ENCODE results near the gene NBR1. TPM values are rescaled to one million over a fixed set of nuclear protein-coding genes. Genes with fewer than 3 reads are reported as not detected.

Gene NBR1
- total and polyA plus RNA-seq, 9 donors: 58.2 to 124 (median 78.6) TPM

DNA sequence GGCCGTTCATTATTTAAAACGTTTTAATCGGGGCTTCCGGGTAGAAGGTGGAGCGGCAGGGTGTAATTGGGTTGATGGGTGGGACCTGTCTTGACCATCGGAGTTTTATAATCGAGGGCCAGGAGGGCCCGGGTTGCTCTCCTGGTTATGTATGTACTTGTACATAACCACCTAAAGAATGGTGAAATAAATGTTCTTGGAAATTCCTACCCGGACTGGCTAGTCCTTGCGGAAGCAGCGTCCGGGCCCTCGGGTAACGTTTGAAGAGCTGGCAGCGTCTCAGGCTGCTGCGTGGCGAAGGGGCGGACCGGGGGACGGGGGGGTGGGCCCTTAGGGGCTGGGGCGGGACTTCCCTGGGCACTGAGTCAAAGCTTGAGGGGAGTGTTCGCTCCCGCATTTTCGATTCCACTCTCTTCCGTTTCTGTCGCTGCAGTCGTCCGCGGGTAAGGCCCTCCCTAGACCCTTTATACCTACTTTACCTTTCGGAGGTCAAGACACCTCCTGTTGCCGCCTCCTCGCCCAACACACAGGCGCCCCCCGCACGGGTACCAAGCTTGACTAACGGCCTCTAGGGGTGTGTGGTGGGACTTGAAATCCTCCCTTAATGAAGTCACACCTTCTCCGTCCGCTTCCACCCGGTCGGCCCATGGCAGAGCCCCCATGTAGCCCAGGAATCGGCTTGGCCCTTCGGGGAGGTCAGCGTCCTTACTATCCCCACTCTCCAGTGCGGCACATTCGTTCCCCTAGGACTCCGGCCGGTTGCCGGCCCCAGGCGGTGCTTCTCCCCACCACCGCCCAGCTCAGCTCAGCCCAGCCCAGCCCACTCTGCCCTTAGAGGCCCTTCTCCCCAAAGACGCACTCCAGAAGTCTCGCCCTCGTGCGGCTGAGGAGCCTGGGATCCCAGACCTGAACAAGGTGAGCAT lies 40.7 kb downstream of the NBR1 start, which contains the start of gene TMEM106A:
TSS of gene TMEM106A (plus strand) at position 396 of the 923 bp plus-strand sequence. CDS start 1,167 bp downstream, outside the sequence.
- intact Hi-C loops (cut with DNase I): loop anchor here in 1 of 4 donors (10.0 kb wide), 2 partner anchors 77 to 187 kb away; partner anchors contain the start of genes RND2 and VAT1
- peak within 1 kb of the TSS; percentile 54 for H3K4me3 ChIP-seq
- H3K27me3 ChIP-seq: no peaks in the 10 kb centered on the region
- TF ChIP-seq POLR2A (IDR thresholded peaks at IDR 0.05): no peak
- TF ChIP-seq, protein P1, sequence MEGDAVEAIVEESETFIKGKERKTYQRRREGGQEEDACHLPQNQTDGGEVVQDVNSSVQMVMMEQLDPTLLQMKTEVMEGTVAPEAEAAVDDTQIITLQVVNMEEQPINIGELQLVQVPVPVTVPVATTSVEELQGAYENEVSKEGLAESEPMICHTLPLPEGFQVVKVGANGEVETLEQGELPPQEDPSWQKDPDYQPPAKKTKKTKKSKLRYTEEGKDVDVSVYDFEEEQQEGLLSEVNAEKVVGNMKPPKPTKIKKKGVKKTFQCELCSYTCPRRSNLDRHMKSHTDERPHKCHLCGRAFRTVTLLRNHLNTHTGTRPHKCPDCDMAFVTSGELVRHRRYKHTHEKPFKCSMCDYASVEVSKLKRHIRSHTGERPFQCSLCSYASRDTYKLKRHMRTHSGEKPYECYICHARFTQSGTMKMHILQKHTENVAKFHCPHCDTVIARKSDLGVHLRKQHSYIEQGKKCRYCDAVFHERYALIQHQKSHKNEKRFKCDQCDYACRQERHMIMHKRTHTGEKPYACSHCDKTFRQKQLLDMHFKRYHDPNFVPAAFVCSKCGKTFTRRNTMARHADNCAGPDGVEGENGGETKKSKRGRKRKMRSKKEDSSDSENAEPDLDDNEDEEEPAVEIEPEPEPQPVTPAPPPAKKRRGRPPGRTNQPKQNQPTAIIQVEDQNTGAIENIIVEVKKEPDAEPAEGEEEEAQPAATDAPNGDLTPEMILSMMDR (IDR thresholded peaks at IDR 0.05): peak in 2 of 3 donors; percentile 48 to 51
- no peaks in the 10 kb centered on the region for H3K9me3 ChIP-seq
- peaks cover 5% of the 10 kb centered on the region for H3K4me1 ChIP-seq (ENCODE audit: insufficient read depth)
- 0 to 1% (median 0%) methylated on average over 54 of the region's 54 CpGs for WGBS, 3 donors
- peak; percentile 83 to 89 (median 86) for DNase-seq
- peak within 1 kb of the TSS; percentile 60 to 72 for H3K27ac ChIP-seq
- no peaks in the 10 kb centered on the region for H3K36me3 ChIP-seq

DNA sequence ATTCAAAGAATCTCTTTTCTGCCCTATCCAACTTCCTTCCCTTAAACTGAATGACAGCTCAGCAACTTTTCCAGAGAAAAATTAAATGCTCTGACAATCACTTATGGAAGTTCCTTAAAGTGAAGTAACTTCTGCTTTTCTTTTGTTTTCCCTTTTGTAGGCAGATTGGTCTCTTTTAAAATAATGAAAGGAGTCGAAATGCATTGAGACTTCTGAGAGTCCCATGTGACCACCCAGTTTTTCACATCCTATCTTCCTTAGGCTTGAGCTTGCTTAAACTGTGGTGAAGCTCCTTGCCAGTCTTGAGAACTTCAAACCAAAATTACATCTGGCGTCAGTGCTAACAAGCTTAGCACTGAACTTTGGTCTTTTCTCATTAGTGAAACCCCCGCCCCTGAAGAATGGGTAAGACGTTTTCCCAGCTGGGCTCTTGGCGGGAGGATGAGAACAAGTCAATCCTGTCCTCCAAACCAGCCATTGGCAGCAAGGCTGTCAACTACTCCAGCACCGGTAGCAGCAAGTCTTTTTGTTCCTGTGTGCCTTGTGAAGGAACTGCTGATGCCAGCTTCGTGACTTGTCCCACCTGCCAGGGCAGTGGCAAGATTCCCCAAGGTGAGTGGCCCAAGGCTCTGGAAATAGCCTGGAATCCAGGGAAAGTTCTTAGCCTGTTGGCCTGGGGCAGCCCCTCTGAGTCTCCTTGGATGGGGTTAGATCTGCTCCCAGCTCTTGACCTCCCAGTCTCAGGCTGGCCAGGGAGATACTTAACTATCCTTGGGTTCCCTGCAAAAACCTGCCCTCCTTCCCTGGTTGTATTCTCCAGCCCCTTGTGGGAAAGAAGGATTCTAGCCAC lies 41.9 kb downstream of the NBR1 start:
- peaks cover 5% of the 10 kb centered on the region for H3K4me1 ChIP-seq (ENCODE audit: insufficient read depth)
- H3K9me3 ChIP-seq: no peaks in the 10 kb centered on the region
- no peaks in the 10 kb centered on the region for H3K27me3 ChIP-seq
- H3K36me3 ChIP-seq: no peaks in the 10 kb centered on the region
- H3K27ac ChIP-seq: peak overlapping the region in 1 of 2 donors; percentile 72
- peak overlapping the region; percentile 54 for H3K4me3 ChIP-seq
- 40 to 55% (median 44%) methylated on average over 7 of the region's 7 CpGs for WGBS, 3 donors
- TF ChIP-seq, protein P1 (IDR thresholded peaks at IDR 0.05): no peak
- TF ChIP-seq POLR2A (IDR thresholded peaks at IDR 0.05): no peak
- no peak for TF ChIP-seq EP300 (IDR thresholded peaks at IDR 0.05)
- DNase-seq: no peak
- intact Hi-C loops (cut with DNase I): loop anchor here in 1 of 4 donors (10.0 kb wide), 2 partner anchors 78 to 188 kb away; partner anchors contain the start of genes RND2 and VAT1

DNA sequence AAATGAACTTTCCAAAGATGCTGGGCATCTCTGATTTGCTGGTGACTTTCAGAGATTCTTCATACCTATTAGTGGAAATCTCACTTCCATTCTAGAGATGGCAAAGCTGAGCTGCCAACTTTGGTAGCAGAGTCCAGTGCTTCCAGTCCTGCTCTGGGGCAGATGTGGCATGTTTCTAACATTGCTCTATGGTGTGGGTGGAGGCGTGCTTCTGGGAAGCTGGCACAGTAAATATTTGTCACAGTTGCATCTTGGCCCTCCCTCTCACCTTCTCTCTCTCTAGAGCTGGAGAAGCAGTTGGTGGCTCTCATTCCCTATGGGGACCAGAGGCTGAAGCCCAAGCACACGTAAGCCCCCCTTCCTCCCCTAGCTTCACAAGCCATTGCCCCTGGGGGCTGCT lies 42.5 kb downstream of the NBR1 start:
- no peaks in the 10 kb centered on the region for H3K27me3 ChIP-seq
- DNase-seq: no peak
- H3K4me1 ChIP-seq (ENCODE audit: insufficient read depth): peaks cover 5% of the 10 kb centered on the region
- H3K4me3 ChIP-seq: no peak overlapping the region
- H3K9me3 ChIP-seq: no peaks in the 10 kb centered on the region
- intact Hi-C loops (cut with DNase I): loop anchor here in 1 of 4 donors (10.0 kb wide), 2 partner anchors 79 to 189 kb away; partner anchors contain the start of genes RND2 and VAT1
- H3K27ac ChIP-seq: no peak overlapping the region
- WGBS, 3 donors: 81 to 87% (median 86%) methylated on average over 2 of the region's 2 CpGs
- no peaks in the 10 kb centered on the region for H3K36me3 ChIP-seq
- TF ChIP-seq EP300 (IDR thresholded peaks at IDR 0.05): no peak
- no peak for TF ChIP-seq POLR2A (IDR thresholded peaks at IDR 0.05)
- TF ChIP-seq, protein P1 (IDR thresholded peaks at IDR 0.05): no peak

DNA sequence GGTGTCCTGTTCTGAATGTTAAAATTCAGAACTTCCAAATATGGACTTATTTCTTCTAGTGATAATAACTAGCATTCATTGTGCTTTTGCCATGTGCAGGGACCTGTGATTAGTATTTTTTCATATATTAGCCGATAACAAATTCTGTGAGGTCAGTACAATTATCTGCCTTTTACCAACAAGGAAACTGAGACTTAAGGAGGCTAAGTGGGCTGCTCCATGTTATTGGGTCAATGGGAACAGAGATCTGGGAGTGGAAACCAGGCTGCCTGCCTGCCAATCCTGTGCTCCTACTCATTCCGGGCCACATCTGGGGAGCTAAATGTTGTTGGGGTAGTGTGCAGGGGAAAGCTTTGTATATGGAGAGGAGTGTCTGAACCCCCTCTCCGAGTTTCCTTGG lies 44.3 kb downstream of the NBR1 start:
- Histone ChIP-seq H3K27ac (no peak overlapping the region), H3K27me3 (no peaks in the 10 kb centered on the region), H3K4me3 (no peak overlapping the region), H3K36me3 (no peaks in the 10 kb centered on the region), H3K9me3 (no peaks in the 10 kb centered on the region), H3K4me1 (ENCODE audit: insufficient read depth) (peaks cover 5% of the 10 kb centered on the region)
- TF ChIP-seq, protein P1 (IDR thresholded peaks at IDR 0.05): no peak
- TF ChIP-seq POLR2A (IDR thresholded peaks at IDR 0.05) (no peak), EP300 (IDR thresholded peaks at IDR 0.05) (no peak)
- intact Hi-C loops (cut with DNase I): loop anchor here in 1 of 4 donors (10.0 kb wide), 2 partner anchors 81 to 191 kb away; partner anchors contain the start of genes RND2 and VAT1
- DNase-seq: no peak
- WGBS, 3 donors: 68 to 76% (median 74%) methylated on average over 3 of the region's 3 CpGs

Data from ovary (tissue), 9 donors.